MM.1S (cell line): Measurements from ENCODE around the gene PITPNM1.

ENCODE experiments used
- DNase-seq: peaks from one replicate; pipeline ENCODE4 v3.0.0-alpha.2; 2015
- H2AFZ ChIP-seq: fragments of 300-600 bp; sonication (generic); 2 replicates; pipeline ENCODE4 v1.6.0; 2016; ENCODE audit warnings: antibody characterized with exemption, low read length
- H3F3A ChIP-seq: fragments of 300-600 bp; sonication (generic); 2 replicates; pipeline ENCODE4 v1.6.1; 2016; ENCODE audit warnings: mild to moderate bottlenecking, antibody characterized with exemption, low read length, moderate library complexity, mixed read lengths; ENCODE audit not compliant: insufficient read depth
- H3K27ac ChIP-seq: fragments of 300-600 bp; sonication (generic); 2 replicates; pipeline ENCODE4 v1.5.1; 2016; ENCODE audit warnings: mild to moderate bottlenecking, low read length
- H3K27me3 ChIP-seq: fragments of 300-600 bp; sonication (generic); replicated peaks from 2 replicates; pipeline ENCODE4 v1.6.0; 2016; ENCODE audit warnings: low read length; ENCODE audit not compliant: insufficient read depth
- H3K36me3 ChIP-seq: fragments of 300-600 bp; sonication (generic); replicated peaks from 2 replicates; pipeline ENCODE4 v1.6.1; 2016; ENCODE audit warnings: mild to moderate bottlenecking, low read length, mixed read lengths; ENCODE audit not compliant: insufficient read depth
- H3K4me1 ChIP-seq: fragments of 300-600 bp; sonication (generic); 2 replicates; pipeline ENCODE4 v1.6.1; 2016; ENCODE audit warnings: low read length, mixed read lengths
- H3K4me2 ChIP-seq: fragments of 300-600 bp; sonication (generic); 2 replicates; pipeline ENCODE4 v1.6.0; 2016; ENCODE audit warnings: low read depth, low read length
- H3K4me3 ChIP-seq: fragments of 300-600 bp; sonication (generic); 2 replicates; pipeline ENCODE4 v1.5.1; 2016; ENCODE audit warnings: low read length, mixed read lengths
- H3K79me2 ChIP-seq: fragments of 300-600 bp; sonication (generic); 2 replicates; pipeline ENCODE4 v1.6.1; 2016; ENCODE audit warnings: mixed run types, low read length, mixed read lengths
- H3K9ac ChIP-seq: fragments of 300-600 bp; sonication (generic); 2 replicates; pipeline ENCODE4 v1.6.1; 2016; ENCODE audit warnings: low read length, mixed read lengths
- H3K9me2 ChIP-seq: fragments of 300-600 bp; sonication (generic); replicated peaks from 2 replicates; pipeline ENCODE4 v1.6.1; 2016; ENCODE audit warnings: mild to moderate bottlenecking, low read length, mixed read lengths; ENCODE audit not compliant: insufficient read depth
- H3K9me3 ChIP-seq: fragments of 300-600 bp; sonication (generic); replicated peaks from 2 replicates; pipeline ENCODE4 v1.6.1; 2016; ENCODE audit warnings: mild to moderate bottlenecking, low read length, mixed read lengths; ENCODE audit not compliant: insufficient read depth
- H4K20me1 ChIP-seq: fragments of 300-600 bp; sonication (generic); 2 replicates; pipeline ENCODE4 v1.6.1; 2016; ENCODE audit warnings: mild to moderate bottlenecking, low read length, moderate library complexity, mixed read lengths; ENCODE audit not compliant: insufficient read depth
- CTCF ChIP-seq: fragments of 300-600 bp; sonication (generic); IDR thresholded peaks from 2 replicates; pipeline ENCODE4 v1.5.1; 2016; ENCODE audit warnings: antibody characterized with exemption, low read length, mixed read lengths
- EZH2 ChIP-seq: fragments of 300-600 bp; sonication (generic); optimal IDR thresholded peaks from 2 replicates; pipeline ENCODE3; 2017; ENCODE audit warnings: low read depth, mild to moderate bottlenecking, antibody characterized with exemption, low read length, mixed read lengths
- EZH2phosphoT487 ChIP-seq: fragments of 300-600 bp; sonication (generic); IDR thresholded peaks from 2 replicates; pipeline ENCODE4 v1.6.1; 2018; ENCODE audit warnings: antibody characterized with exemption, low read length

PITPNM1 gene

DNA sequence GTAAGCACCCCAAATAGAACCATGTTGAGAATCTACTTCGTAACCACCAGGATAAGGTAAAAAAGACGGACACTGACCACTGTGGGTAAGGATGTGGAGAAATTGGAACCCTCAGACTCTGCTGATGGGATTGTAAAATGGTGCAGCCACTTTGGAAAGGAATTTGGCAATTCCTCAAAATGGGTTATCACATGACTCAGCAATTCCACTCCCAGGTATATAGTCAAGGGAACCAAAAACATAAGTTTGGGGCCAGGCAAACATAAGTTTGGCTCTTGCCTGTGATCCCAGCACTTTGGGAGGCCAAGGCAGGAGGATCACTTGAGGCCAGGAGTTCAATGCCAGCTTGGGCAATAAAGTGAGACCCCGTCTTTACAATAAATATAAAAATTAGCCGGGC lies 23.2 kb upstream of the PITPNM1 start:
- Histone ChIP-seq H4K20me1 (no peaks in the 10 kb centered on the region), H2AFZ (no peak overlapping the region), H3K9me3 (no peaks in the 10 kb centered on the region), H3K4me3 (no peak overlapping the region), H3K4me2 (no peak overlapping the region), H3K36me3 (no peaks in the 10 kb centered on the region), H3K9ac (no peak overlapping the region), H3K79me2 (no peaks in the 10 kb centered on the region), H3K4me1 (no peaks in the 10 kb centered on the region), H3K9me2 (no peaks in the 10 kb centered on the region), H3F3A (no peaks in the 10 kb centered on the region), H3K27ac (no peak overlapping the region), H3K27me3 (peaks cover 71% of the 10 kb centered on the region)
- no peak for TF ChIP-seq EZH2phosphoT487
- TF ChIP-seq EZH2: no peak
- TF ChIP-seq CTCF: no peak
- no peak for DNase-seq

DNA sequence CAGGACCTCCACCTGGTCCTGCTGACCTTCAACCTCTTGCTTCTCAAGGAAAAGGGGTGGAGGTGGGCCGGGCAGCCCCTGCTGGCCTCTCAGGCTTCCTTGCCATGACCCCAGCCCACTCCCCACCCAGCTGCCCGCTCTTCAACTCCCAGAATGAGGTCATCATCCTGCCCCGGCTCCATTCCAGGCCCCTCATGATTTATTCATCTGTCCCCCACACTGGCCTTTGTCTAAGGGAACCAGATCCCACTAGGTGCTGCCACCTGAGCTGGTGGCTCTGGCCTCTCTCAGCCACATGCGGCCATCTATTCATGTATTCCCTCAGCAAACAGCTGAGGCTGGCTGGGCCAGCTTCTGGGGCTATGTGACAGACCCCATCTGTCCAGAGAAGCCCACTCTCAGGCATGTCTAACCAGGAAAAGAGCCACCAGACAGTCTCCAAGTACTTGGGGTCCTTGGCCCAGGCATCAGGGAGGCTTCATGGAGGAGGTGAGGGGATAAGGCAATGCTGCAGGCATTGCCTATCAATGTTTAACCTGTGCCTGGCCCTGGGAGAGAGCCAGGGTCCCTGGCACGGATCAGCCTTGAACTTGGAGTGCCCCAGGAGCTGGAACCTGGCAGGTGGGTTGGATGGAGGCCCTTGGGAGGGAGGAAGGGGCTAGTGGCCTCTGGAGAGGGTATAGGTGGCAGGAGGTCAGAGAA lies 20.3 kb upstream of the PITPNM1 start:
- Histone ChIP-seq H3K9ac (no peak overlapping the region), H3K4me2 (no peak overlapping the region), H3F3A (no peaks in the 10 kb centered on the region), H3K9me2 (no peaks in the 10 kb centered on the region), H3K27ac (no peak overlapping the region), H3K36me3 (no peaks in the 10 kb centered on the region), H3K27me3 (peaks cover 88% of the 10 kb centered on the region), H3K4me1 (no peaks in the 10 kb centered on the region), H3K4me3 (no peak overlapping the region), H2AFZ (no peak overlapping the region), H3K9me3 (no peaks in the 10 kb centered on the region), H4K20me1 (no peaks in the 10 kb centered on the region), H3K79me2 (no peaks in the 10 kb centered on the region)
- no peak for DNase-seq
- TF ChIP-seq CTCF (no peak), EZH2 (no peak), EZH2phosphoT487 (no peak)

GRCh38 chr11:67524480-67524808 lies 19.3 kb upstream of the PITPNM1 start:
- H3K9ac ChIP-seq: no peak overlapping the region
- TF ChIP-seq EZH2phosphoT487: no peak
- TF ChIP-seq EZH2: no peak

GRCh38 chr11:67523556-67524479 lies 18.7 kb upstream of the PITPNM1 start:
- no peak overlapping the region for H3K4me2 ChIP-seq
- no peaks in the 10 kb centered on the region for H3K79me2 ChIP-seq
- no peak overlapping the region for H3K4me3 ChIP-seq
- no peak for TF ChIP-seq EZH2
- no peak for TF ChIP-seq EZH2phosphoT487
- TF ChIP-seq CTCF: no peak
- no peaks in the 10 kb centered on the region for H3K36me3 ChIP-seq
- no peaks in the 10 kb centered on the region for H3K9me3 ChIP-seq
- H4K20me1 ChIP-seq: no peaks in the 10 kb centered on the region
- H3F3A ChIP-seq: no peaks in the 10 kb centered on the region
- peaks cover 81% of the 10 kb centered on the region for H3K27me3 ChIP-seq
- no peak overlapping the region for H2AFZ ChIP-seq
- DNase-seq: no peak
- no peaks in the 10 kb centered on the region for H3K4me1 ChIP-seq
- H3K27ac ChIP-seq: no peak overlapping the region
- no peak overlapping the region for H3K9ac ChIP-seq
- H3K9me2 ChIP-seq: no peaks in the 10 kb centered on the region

More at GRCh38 chr11:67524480-67524808, 19.3 kb upstream of the PITPNM1 start:
- Histone ChIP-seq H3K4me2 (no peak overlapping the region), H3K27me3 (peaks cover 81% of the 10 kb centered on the region), H3K9me2 (no peaks in the 10 kb centered on the region), H3K36me3 (no peaks in the 10 kb centered on the region), H3F3A (no peaks in the 10 kb centered on the region), H3K79me2 (no peaks in the 10 kb centered on the region), H2AFZ (no peak overlapping the region), H3K4me3 (no peak overlapping the region), H3K4me1 (no peaks in the 10 kb centered on the region), H4K20me1 (no peaks in the 10 kb centered on the region), H3K27ac (no peak overlapping the region), H3K9me3 (no peaks in the 10 kb centered on the region)
- DNase-seq: no peak
